ENCODE results near the gene FEM1C.

DNA sequence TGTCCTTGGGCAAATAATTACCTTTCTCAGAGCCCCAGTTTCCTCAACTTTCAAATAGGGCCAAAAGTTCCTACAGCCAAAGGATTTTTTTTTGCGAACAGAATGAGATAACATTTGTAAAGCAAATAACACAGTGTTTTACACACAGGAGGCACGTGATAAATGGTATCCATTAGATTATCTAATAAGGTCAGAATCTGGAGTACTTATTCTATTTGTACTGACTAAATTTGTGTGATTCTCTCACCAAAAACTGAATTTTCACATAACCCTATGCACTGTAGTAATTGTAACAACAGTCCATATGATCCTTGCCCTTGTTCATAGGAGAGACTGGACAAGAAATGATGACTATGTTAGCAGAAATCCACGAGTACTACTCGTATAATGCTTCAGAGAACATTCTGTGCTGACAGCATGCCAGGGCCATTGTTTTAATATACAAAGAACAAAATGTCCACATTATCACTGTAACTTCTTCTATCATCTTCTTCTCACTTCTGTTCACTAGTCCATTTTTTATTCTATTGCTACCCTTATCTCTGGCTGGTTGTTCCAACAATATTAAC is 13.9 kb upstream of the FEM1C start:
- TF ChIP-seq, protein P1, sequence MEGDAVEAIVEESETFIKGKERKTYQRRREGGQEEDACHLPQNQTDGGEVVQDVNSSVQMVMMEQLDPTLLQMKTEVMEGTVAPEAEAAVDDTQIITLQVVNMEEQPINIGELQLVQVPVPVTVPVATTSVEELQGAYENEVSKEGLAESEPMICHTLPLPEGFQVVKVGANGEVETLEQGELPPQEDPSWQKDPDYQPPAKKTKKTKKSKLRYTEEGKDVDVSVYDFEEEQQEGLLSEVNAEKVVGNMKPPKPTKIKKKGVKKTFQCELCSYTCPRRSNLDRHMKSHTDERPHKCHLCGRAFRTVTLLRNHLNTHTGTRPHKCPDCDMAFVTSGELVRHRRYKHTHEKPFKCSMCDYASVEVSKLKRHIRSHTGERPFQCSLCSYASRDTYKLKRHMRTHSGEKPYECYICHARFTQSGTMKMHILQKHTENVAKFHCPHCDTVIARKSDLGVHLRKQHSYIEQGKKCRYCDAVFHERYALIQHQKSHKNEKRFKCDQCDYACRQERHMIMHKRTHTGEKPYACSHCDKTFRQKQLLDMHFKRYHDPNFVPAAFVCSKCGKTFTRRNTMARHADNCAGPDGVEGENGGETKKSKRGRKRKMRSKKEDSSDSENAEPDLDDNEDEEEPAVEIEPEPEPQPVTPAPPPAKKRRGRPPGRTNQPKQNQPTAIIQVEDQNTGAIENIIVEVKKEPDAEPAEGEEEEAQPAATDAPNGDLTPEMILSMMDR (IDR thresholded peaks at IDR 0.05 in 8 of 11, conservative IDR thresholded peaks at IDR 0.05 in 3 of 11), result no peak
- TF ChIP-seq POLR2A (IDR thresholded peaks at IDR 0.05) (no peak), POLR2AphosphoS5 (IDR thresholded peaks at IDR 0.05) (no peak)

Measured in spleen (tissue), 7 donors.